ENCODE results near the gene CROCC.

The CROCC gene

DNA sequence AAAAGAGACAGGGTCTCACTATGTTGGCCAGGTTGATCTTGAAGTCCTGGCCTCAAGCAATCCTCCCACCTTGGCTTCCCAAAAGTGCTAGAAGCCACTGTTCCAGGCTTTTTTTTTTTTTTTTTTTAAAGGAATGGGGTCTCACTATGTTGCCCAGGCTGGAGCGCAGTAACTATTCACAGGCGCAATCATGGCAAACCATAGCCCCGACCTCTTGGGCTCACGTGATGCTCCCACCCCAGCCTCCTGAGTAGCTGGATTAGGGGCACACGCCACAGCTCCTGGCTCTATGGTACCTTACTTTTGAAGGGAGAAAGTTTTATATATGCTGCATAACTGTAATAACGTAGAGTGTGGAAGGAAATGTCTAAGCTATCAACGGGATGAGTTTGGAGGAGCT lies 95.7 kb downstream of the CROCC start:
- DNase-seq = no peak

DNA sequence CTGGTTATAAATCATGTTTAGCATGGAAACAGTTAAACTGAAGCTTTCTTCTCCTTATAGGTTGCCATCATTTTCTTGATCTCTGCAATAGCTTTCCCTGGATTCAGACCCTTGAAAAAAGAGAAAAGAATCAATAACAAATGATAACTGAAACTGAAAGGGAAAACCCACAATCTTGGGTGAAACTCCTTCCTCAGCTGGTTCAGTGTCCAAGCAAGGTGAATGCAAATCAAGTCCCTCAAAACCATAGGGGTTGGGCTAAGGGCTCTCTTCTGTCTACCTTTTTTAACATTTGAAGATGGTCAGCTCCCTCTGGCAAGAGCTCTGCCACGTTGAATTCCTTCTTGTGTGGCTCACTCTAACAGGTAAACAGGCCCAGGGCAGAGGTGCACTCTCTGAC lies 97.1 kb downstream of the CROCC start:
- no peak for DNase-seq

DNA sequence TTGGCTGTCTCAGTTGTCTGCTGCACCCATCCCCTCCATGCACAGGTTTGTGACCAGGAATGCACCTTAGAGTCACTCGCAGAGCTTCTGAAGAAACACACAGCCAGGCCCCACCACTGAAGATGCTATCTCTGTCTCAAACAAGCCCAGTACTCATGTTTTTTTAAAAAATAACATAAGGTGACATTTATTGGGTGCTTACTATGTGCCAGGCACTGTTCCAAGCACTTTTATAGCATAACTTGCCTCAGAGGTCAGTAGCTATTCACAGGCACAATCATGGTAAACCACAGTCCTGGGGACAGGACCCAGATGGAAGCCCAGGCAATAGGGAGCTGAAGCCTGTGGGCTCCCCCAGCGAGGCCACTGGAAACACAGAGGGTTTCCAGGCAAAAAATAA lies 98.8 kb downstream of the CROCC start:
- no peak for DNase-seq

DNA sequence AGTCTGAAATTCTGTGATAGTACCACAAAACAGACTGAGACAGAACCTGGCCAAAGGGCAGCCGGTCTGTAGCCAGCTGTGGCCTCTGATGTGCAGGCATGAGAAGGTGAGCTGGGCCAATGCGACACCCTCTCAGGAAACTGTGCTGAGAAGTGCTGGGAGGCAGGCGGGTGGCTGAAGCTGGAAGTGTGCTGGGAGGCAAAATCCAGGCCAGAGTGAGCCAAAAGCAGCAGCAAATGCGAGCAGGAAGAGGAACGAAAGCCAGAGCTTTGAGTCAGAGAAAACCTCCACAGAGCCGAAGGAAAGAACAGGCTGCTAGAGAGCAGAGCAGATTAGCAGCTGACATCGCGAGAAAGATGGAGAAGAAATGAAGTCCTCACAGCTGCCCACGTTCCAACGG lies 100.2 kb downstream of the CROCC start:
- no peak for DNase-seq

Measured in CD4-positive, alpha-beta T cell treated with Interleukin-1 beta for 1 hour (primary cell).